Bronchial epithelial cell (primary cell): ENCODE results near the gene ARHGAP10. TPM values are rescaled to one million over a fixed set of nuclear protein-coding genes. Genes with fewer than 3 reads are reported as not detected.

Experiments used
- DNase-seq: peaks from one replicate; pipeline ENCODE4 v3.0.0-alpha.2; 2010; ENCODE audit warnings: low read depth
- FAIRE-seq: peaks from 2 replicates; lab custom pipeline; 2011; peaks lifted over from hg19 to GRCh38; lab: Jason Lieb, UNC
- H3K27me3 ChIP-seq: 2 replicates; pipeline ENCODE4 v1.5.1; 2011; ENCODE audit warnings: low read length; ENCODE audit not compliant: control insufficient read depth, insufficient read depth
- H3K36me3 ChIP-seq: 2 replicates; pipeline ENCODE4 v1.5.1; 2011; ENCODE audit warnings: low read length; ENCODE audit not compliant: control insufficient read depth, insufficient read depth
- H3K4me3 ChIP-seq: 2 replicates; pipeline ENCODE4 v1.5.1; 2011; ENCODE audit warnings: mild to moderate bottlenecking, low read depth, low read length, control low read depth
- CTCF ChIP-seq: IDR thresholded peaks from 2 replicates; pipeline ENCODE4 v1.5.1; 2011; ENCODE audit warnings: mild to moderate bottlenecking, moderate library complexity, low read length, control low read depth, inconsistent platforms; ENCODE audit not compliant: insufficient read depth, severe bottlenecking
- total RNA-seq: library from RNA; depleted of rRNA; stranded (reverse); fragments of >200 nt; gene quantifications from 2 replicates; pipeline ENCODE4 v1.2.1, GENCODE V29; 2014

ARHGAP10 gene
- total RNA-seq, 1 donor from 2014 or later = 8.4 TPM

GRCh38 chr4:147847751-147848590 lies 116.1 kb downstream of the ARHGAP10 start:
- no peak for DNase-seq
- no peak for TF ChIP-seq CTCF
- FAIRE-seq = no peak
- no peak overlapping the region for H3K4me3 ChIP-seq
- H3K27me3 ChIP-seq = no peaks in the 10 kb centered on the region
- no peaks in the 10 kb centered on the region for H3K36me3 ChIP-seq

GRCh38 chr4:147848634-147849033 lies 116.7 kb downstream of the ARHGAP10 start:
- no peaks in the 10 kb centered on the region for H3K36me3 ChIP-seq
- no peak for TF ChIP-seq CTCF
- no peak for FAIRE-seq
- no peak for DNase-seq
- no peak overlapping the region for H3K4me3 ChIP-seq
- no peaks in the 10 kb centered on the region for H3K27me3 ChIP-seq

GRCh38 chr4:147851135-147851534 lies 119.2 kb downstream of the ARHGAP10 start:
- no peak for DNase-seq
- Histone ChIP-seq H3K4me3 (no peak overlapping the region), H3K27me3 (no peaks in the 10 kb centered on the region), H3K36me3 (no peaks in the 10 kb centered on the region)
- no peak for TF ChIP-seq CTCF
- FAIRE-seq = no peak

- H3K4me3 ChIP-seq = no peak overlapping the region
- no peak for FAIRE-seq
- no peaks in the 10 kb centered on the region for H3K36me3 ChIP-seq
- TF ChIP-seq CTCF = no peak
- no peak for DNase-seq
- H3K27me3 ChIP-seq = no peaks in the 10 kb centered on the region
These were observed 121.8 kb downstream of the ARHGAP10 start for GRCh38 chr4:147853706-147854105.

GRCh38 chr4:147854154-147854553 lies 122.3 kb downstream of the ARHGAP10 start:
- no peak for TF ChIP-seq CTCF
- FAIRE-seq (no peak), DNase-seq (no peak)
- Histone ChIP-seq H3K27me3 (no peaks in the 10 kb centered on the region), H3K36me3 (no peaks in the 10 kb centered on the region), H3K4me3 (no peak overlapping the region)

- H3K27me3 ChIP-seq = no peaks in the 10 kb centered on the region
- H3K4me3 ChIP-seq = no peak overlapping the region
- no peak for DNase-seq
- TF ChIP-seq CTCF = no peak
- no peak for FAIRE-seq
- H3K36me3 ChIP-seq = no peaks in the 10 kb centered on the region
These were observed 123.7 kb downstream of the ARHGAP10 start for GRCh38 chr4:147855571-147856009.
